Gastrocnemius medialis (tissue), 4 donors: Measurements from ENCODE around the gene GSG1L. TPM values are rescaled to one million over a fixed set of nuclear protein-coding genes. Genes with fewer than 3 reads are reported as not detected.

ENCODE experiments used
- ATAC-seq, 2 donors: fragments of 150-250 bp; one replicate each; pipeline ENCODE4 v1.9.1; 2016
- DNase-seq, 2 donors: peaks; one replicate each; pipeline ENCODE4 v3.0.0-alpha.2; 2019
- H3K27ac ChIP-seq, 4 donors: fragments of 200-600 bp; sonication (generic); 1 replicate in 1 of 4; 2 replicates in 3 of 4; pipeline ENCODE4 v1.5.1; 2016 to 2018; ENCODE audit warnings: mild to moderate bottlenecking in 2 of 4, moderate library complexity in 1 of 4
- H3K27me3 ChIP-seq, 3 donors: fragments of 200-600 bp; sonication (generic) in 2 of 3; 1 replicate in 1 of 3; 2 replicates in 2 of 3; pipeline versions ENCODE4 v1.5.1 to v1.6.0; 2016 to 2019; ENCODE audit warnings: mild to moderate bottlenecking in 1 of 3, moderate library complexity in 1 of 3
- H3K36me3 ChIP-seq, 2 donors: fragments of 200-600 bp; sonication (generic) in 1 of 2; one replicate each; pipeline ENCODE4 v1.5.1; 2017 to 2018
- H3K4me1 ChIP-seq, 2 donors: fragments of 200-600 bp; sonication (generic) in 1 of 2; one replicate each; pipeline ENCODE4 v1.5.1; 2016 to 2017; ENCODE audit warnings: mild to moderate bottlenecking in 2 of 2
- H3K4me3 ChIP-seq, 4 donors: fragments of 200-600 bp; sonication (generic) in 3 of 4; 1 replicate in 1 of 4; 2 replicates in 3 of 4; pipeline ENCODE4 v1.5.1; 2016 to 2019; ENCODE audit warnings: mild to moderate bottlenecking in 2 of 4
- H3K9me3 ChIP-seq, 3 donors: fragments of 200-600 bp; sonication (generic) in 2 of 3; 1 replicate in 1 of 3; 2 replicates in 2 of 3; pipeline ENCODE4 v1.5.1; 2016 to 2019
- CTCF ChIP-seq, 5 experiments: fragments of 450-650 bp in 3 of 5; fragments of 200-600 bp in 2 of 5; sonication (generic) in 2 of 5; IDR thresholded peaks in 4 of 5; conservative IDR thresholded peaks in 1 of 5; 1 replicate in 4 of 5; 2 replicates in 1 of 5; pipeline ENCODE4 v1.5.1; 2016 to 2019; ENCODE audit warnings: antibody characterized with exemption in 5 of 5, mild to moderate bottlenecking in 3 of 5, moderate library complexity in 3 of 5
- POLR2A ChIP-seq, 2 donors: fragments of 450-650 bp; IDR thresholded peaks; one replicate each; pipeline ENCODE4 v1.6.1; 2017; ENCODE audit warnings: antibody characterized with exemption in 2 of 2, mild to moderate bottlenecking in 2 of 2, moderate library complexity in 2 of 2
- in situ Hi-C, 4 donors: fragments of 200-750 bp; cut with MboI; loops; one replicate each; pipeline versions ENCODE4 v1.15.0 to v1.8.0; 2017; ENCODE audit warnings: low sequenced_read_pairs in 4 of 4
- intact Hi-C: fragments of 100-400 bp; cut with DNase I; formaldehyde crosslinking; loops from one replicate; pipeline ENCODE4 v1.15.1; 2023; ENCODE audit warnings: low total_unique reads
- total RNA-seq, 4 donors: library from RNA; depleted of rRNA; stranded (reverse); fragments of >200 nt; gene quantifications; one replicate each; pipeline versions ENCODE4 v1.1.0 to v1.2.3, GENCODE V29; 2016

Gene GSG1L
- total RNA-seq, 4 donors from 2014 or later: not detected

- ATAC-seq: no peak
- H3K36me3 ChIP-seq: no peaks in the 10 kb centered on the region
- intact Hi-C loops: no loop called here
These were observed 68.8 kb downstream of the GSG1L start for GRCh38 chr16:27994686-27995085.

DNA sequence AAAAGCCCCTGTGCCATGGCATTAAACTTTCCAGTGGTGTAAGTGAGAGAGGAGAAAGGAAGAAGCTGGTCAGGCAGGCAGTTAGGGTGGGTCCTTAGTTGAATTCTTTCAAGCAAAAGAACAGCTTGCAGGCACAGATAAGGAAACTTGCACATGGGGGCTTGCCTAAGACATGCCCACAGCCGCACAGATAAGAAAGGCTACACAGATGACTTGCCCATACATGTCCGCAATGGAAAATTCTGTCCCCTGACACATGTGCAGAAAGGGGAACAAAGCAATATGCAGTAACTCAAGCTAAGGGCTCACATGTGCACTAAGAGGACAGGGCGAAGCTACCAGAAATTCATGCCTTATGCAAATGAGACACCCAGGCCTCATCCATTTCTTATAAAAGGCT is 69.9 kb downstream of the GSG1L start:
- Histone ChIP-seq H3K4me3 (no peak overlapping the region), H3K27ac (no peak overlapping the region), H3K36me3 (no peaks in the 10 kb centered on the region), H3K4me1 (no peaks in the 10 kb centered on the region), H3K9me3 (no peaks in the 10 kb centered on the region), H3K27me3 (no peaks in the 10 kb centered on the region)
- intact Hi-C loops (no loop called here), in situ Hi-C loops (no loop called here)
- DNase-seq (no peak), ATAC-seq (no peak)
- TF ChIP-seq POLR2A (IDR thresholded peaks at IDR 0.05) (no peak), CTCF (IDR thresholded peaks at IDR 0.05 in 4 of 5, conservative IDR thresholded peaks at IDR 0.05 in 1 of 5) (no peak)

More at GRCh38 chr16:27994686-27995085, 68.8 kb downstream of the GSG1L start:
- DNase-seq: no peak
- no peaks in the 10 kb centered on the region for H3K9me3 ChIP-seq
- H3K27ac ChIP-seq: no peak overlapping the region
- H3K4me3 ChIP-seq: no peak overlapping the region
- in situ Hi-C loops: no loop called here
- no peaks in the 10 kb centered on the region for H3K27me3 ChIP-seq
- no peak for TF ChIP-seq POLR2A (IDR thresholded peaks at IDR 0.05)
- TF ChIP-seq CTCF (IDR thresholded peaks at IDR 0.05 in 4 of 5, conservative IDR thresholded peaks at IDR 0.05 in 1 of 5): no peak
- H3K4me1 ChIP-seq: no peaks in the 10 kb centered on the region

GRCh38 chr16:27991876-27992275 is 71.6 kb downstream of the GSG1L start:
- intact Hi-C loops (no loop called here), in situ Hi-C loops (no loop called here)
- TF ChIP-seq POLR2A (IDR thresholded peaks at IDR 0.05) (no peak), CTCF (IDR thresholded peaks at IDR 0.05 in 4 of 5, conservative IDR thresholded peaks at IDR 0.05 in 1 of 5) (no peak)
- DNase-seq (no peak), ATAC-seq (no peak)
- H3K4me1 ChIP-seq: no peaks in the 10 kb centered on the region
- no peaks in the 10 kb centered on the region for H3K27me3 ChIP-seq
- H3K4me3 ChIP-seq: no peak overlapping the region
- no peaks in the 10 kb centered on the region for H3K36me3 ChIP-seq
- H3K9me3 ChIP-seq: no peaks in the 10 kb centered on the region
- H3K27ac ChIP-seq: no peak overlapping the region

DNA sequence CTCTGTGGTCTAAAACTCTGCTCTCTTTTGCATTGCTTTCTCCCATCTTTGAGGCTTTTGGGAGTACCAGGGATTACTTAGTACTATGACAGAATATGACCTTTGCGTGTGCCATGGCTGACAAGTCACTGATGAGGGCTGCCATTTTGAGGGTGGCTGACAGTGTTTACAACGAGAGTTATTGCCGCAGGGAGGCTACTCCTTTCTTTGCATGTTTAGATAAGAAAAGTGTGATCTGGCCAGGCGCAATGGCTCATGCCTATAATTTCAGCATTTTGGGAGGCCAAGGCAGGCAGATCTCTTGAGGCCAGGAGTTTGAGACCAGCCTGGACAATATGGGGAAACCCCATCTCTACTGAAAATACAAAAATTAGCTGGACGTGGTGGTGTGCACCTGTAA is 77.5 kb downstream of the GSG1L start:
- no peak for TF ChIP-seq POLR2A (IDR thresholded peaks at IDR 0.05)
- H3K27ac ChIP-seq: no peak overlapping the region
- ATAC-seq (no peak), DNase-seq (no peak)
- in situ Hi-C loops (no loop called here), intact Hi-C loops (no loop called here)
- no peaks in the 10 kb centered on the region for H3K36me3 ChIP-seq
- no peaks in the 10 kb centered on the region for H3K27me3 ChIP-seq
- no peaks in the 10 kb centered on the region for H3K4me1 ChIP-seq
- H3K4me3 ChIP-seq: no peak overlapping the region
- H3K9me3 ChIP-seq: no peaks in the 10 kb centered on the region

- H3K27ac ChIP-seq: no peak overlapping the region
- ATAC-seq (no peak), DNase-seq (no peak)
- intact Hi-C loops (no loop called here), in situ Hi-C loops (no loop called here)
- H3K36me3 ChIP-seq: no peaks in the 10 kb centered on the region
- H3K9me3 ChIP-seq: no peaks in the 10 kb centered on the region
- H3K4me3 ChIP-seq: no peak overlapping the region
- H3K4me1 ChIP-seq: no peaks in the 10 kb centered on the region
- H3K27me3 ChIP-seq: no peaks in the 10 kb centered on the region
- no peak for TF ChIP-seq CTCF (IDR thresholded peaks at IDR 0.05 in 4 of 5, conservative IDR thresholded peaks at IDR 0.05 in 1 of 5)
- TF ChIP-seq POLR2A (IDR thresholded peaks at IDR 0.05): no peak
These were observed 79.4 kb downstream of the GSG1L start for GRCh38 chr16:27984121-27984520.
